ENCODE data around the gene SNRNP35.
"Not testable (repeated sequence)": the region's sequence is repeated elsewhere in the genome, so short reads cannot be mapped to it uniquely, and the experiment has no call there.

- TF ChIP-seq, protein P1, sequence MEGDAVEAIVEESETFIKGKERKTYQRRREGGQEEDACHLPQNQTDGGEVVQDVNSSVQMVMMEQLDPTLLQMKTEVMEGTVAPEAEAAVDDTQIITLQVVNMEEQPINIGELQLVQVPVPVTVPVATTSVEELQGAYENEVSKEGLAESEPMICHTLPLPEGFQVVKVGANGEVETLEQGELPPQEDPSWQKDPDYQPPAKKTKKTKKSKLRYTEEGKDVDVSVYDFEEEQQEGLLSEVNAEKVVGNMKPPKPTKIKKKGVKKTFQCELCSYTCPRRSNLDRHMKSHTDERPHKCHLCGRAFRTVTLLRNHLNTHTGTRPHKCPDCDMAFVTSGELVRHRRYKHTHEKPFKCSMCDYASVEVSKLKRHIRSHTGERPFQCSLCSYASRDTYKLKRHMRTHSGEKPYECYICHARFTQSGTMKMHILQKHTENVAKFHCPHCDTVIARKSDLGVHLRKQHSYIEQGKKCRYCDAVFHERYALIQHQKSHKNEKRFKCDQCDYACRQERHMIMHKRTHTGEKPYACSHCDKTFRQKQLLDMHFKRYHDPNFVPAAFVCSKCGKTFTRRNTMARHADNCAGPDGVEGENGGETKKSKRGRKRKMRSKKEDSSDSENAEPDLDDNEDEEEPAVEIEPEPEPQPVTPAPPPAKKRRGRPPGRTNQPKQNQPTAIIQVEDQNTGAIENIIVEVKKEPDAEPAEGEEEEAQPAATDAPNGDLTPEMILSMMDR (IDR thresholded peaks at IDR 0.05), result not testable (repeated sequence)
- not testable (repeated sequence) for TF ChIP-seq EZH2 (IDR thresholded peaks at IDR 0.05; ENCODE audit: borderline replicate concordance, insufficient read depth, low read depth, low read length, poor library complexity, severe bottlenecking)
These were observed 23.3 kb downstream of the SNRNP35 start for GRCh38 chr12:123481251-123481650.
